Activated T-cell treated with anti-CD3 and anti-CD28 coated beads, Interleukin-2, amount 50 U/mL, for 48 hours (primary cell): Measurements from ENCODE around the gene ENTREP3.
"Not testable (repeated sequence)": the region's sequence is repeated elsewhere in the genome, so short reads cannot be mapped to it uniquely, and the experiment has no call there.

ENCODE experiments used
- DNase-seq, 2 experiments: peaks; one replicate each; pipeline ENCODE4 v3.0.0-alpha.2; 2020

Gene ENTREP3

DNA sequence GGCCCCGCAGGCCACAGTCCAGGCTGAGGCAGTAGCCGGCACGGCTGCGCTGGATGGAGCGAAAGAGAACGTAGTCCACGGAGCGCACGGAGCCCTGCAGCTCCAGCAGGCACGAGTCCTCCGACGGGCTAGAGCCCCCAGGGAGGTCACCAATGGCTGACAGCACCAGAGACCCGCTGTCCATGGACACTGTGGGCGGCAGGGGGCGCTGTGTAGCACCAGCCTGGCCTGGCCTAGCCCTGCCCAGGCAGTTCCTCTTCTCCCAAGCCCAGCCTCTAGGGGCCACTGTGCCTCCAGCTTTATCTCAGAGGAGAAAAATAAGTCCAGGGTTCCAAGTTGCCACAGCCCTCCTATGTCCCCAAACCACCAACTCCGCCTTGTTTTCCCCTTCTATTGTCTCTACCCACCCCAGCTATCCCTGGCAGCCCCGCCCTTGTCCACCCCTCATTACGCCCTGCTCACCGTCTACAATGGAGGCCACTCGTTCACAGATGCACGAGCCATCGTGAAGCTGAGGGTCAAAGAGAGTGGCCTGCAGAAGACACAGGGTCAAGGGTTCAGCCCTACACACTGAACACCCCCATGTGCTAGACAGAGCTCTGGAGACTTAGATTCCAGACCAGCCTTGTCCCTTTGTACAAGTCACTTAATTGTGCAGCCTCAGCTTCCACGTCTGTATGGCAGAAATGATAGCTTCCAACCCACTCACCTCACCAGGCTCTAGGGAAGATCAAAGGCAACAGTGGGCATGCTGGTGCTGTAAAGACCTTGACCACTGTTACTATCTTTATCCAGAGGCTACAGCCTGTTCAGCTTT lies 4.4 kb downstream of the ENTREP3 start:
- DNase-seq, result peak; percentile 97

DNA sequence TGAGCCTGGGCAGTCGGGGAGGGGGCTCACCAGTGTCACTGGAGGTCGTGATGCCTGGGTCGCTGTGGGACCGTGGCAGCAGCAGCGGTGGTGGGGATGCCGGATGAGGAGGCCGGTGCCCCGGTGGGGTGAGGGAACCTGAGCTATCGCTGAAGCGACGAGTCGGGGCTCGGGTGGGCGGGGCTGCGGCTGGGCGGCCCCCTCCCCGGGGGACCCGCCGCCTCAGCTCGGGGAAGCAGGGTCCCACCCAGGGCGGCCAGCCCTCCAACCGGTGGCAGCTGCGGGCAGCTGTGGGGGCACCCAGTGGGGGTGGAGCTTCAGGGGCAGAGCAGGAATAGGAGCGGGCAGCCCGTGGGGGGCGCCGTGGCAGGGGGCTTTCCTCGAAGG lies 5.0 kb downstream of the ENTREP3 start:
- DNase-seq, result peak in 1 of 2 experiments; percentile 35

DNA sequence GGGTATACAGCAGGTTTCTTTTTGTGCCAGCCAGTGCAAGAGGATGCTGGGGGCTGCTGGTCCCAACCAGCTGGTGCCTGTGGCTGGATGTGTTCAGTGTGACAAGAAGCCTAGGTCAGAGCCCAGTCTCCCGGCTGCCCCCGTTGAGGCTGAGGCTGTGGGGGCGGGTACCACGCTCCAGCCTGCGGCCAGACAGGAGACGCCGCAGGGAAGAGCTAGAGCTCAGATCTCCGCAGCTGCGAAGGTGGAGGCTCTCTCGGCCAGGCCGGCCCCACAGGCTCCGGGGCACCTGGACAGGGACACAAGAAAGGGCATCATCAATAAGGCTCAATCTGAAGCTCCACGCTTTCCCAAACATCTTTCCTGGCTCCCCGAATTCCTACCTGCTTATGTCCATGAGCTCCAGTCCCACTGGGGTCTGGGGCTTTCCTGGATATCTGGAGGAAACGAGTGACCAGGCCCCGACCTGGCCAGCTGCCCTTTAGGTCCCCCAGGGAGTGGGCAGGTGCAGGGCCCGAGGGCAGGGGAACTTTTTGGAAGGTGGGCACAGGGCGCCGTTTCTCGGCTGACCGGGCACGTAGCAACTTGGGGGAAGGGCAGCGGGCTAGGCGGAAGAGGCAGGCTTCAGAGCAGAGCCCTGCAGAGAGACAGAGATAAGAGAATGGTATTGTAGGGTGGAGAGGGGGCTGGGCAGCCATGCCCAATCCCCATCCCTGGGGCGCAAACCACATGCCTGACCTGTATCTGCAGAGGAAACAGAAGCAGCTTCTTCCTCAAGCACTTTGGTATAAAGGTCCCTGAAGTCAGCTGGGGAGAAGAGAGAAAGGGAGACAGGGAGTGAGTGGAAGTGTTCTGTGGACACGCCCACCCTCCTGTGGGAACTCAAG lies 7.4 kb downstream of the ENTREP3 start:
- DNase-seq, result no peak

DNA sequence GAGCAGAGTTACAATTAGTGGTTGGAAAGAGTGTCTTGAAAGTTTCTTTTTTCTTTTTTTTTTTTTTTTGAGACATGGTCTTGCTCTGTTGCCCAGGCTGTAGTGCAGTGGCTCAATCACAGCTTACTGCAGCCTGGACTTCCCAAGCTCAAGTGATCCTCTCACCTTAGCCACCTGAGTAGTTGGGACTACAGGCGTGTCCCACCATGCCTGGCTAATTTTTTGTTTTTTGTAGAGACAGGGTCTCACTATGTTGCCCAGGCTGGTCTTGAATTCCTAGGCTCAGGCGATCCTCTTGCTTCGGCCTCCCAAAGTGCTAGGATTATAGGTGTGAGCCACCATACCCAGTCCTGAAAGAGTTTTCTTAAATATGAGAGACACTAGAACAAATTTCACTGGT lies 8.5 kb downstream of the ENTREP3 start:
- not testable (repeated sequence) for DNase-seq

DNA sequence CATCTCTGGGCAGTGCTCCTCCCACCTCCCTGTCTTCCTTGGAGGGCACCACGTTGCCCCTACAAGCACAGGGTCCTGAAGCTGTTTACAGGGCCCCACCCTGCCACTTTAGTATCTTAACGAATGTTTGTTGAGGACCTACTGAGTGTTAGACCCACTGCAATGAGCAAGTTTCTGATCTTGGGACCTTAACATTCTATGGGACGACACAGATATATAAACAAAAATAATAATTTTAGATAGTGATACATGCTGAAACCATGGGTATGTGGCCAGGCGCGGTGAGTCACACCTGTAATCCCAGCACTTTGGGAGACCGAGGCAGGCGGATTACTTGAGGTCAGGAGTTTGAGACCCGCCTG lies 10.1 kb downstream of the ENTREP3 start:
- DNase-seq, result no peak

DNA sequence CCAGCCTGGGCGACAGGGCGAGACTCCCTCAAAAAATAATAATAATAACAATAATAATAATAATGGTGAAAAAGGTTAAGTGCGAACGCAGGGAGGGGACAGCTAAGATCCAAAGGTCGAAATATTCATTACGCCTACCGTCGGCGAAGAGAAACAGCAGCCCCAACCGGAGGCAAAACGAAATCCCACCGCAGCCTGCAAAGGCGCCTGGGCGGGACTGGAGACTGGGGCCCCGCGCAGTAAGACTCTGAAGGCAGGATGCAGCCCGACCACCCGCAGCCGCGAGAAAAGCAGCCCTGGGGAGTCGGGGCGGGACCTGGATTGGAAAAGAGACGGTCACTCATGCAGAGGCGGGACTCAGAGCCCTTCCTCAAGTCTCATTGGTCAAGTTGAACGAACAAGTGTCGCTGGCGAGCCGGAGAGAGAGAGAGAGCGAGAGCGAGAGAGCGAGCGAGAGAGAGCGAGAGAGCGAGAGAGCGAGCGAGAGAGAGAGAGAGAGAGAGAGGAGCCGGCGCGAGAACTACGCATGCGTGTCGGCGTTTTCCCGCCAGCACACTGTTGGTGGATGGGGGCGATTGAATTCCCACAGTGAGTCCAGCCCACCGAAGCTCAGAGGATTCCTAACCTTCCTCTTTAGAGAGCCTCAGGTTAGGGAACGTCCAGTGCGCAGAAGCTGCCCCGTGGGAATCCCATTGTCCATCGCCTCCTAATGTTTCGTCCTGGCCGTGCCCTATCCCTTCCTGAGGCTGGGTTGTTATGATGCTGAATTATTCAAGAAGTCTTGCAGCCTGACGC lies 10.7 kb downstream of the ENTREP3 start:
- peak; percentile 97 to 98 for DNase-seq

DNA sequence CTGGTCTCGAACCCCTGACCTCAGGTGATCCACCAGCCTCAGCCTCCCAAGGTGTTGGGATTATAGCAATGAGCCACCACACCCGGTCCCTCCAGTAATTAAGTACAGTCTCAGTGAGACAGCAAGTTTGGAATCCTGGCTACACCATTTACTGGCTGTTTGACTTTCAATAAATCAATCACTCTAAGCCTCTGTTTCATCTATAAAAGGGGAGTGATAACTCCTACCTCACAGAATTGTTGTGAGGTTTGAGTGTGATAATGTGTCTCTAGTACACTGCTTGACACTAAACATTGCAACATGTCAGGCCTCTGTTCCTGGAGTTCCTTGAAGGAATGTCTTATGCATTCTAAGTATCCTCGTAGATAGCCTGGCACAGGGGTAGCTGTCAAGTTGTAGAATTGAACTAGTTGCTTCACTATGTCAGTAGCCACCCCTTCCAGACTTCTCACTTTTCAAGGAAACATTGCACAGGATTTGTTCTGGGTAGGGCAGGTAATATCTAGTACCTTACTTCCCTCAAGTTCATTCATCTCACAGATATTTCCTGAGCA lies 12.4 kb downstream of the ENTREP3 start:
- DNase-seq, result no peak

DNA sequence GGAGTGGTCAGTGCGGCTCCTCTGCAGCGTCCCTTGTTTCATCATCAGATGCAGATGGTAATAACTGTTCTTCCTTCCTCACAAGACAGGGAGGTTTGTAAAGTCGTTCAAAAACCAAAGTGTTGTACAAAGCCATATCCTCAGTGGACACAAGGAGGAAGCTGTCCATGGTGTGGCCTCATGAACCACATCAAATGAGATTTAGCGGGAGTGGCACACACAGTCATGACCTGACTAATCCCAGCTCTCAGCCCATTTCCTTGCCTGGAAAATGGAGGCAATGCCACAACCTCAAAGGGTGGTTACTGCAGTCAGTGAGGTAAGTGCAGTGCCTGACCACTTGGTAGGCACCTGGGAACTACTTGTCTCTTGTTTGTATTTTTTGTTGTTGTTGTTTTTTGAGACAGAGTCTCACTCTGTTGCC lies 13.4 kb downstream of the ENTREP3 start:
- no peak for DNase-seq

DNA sequence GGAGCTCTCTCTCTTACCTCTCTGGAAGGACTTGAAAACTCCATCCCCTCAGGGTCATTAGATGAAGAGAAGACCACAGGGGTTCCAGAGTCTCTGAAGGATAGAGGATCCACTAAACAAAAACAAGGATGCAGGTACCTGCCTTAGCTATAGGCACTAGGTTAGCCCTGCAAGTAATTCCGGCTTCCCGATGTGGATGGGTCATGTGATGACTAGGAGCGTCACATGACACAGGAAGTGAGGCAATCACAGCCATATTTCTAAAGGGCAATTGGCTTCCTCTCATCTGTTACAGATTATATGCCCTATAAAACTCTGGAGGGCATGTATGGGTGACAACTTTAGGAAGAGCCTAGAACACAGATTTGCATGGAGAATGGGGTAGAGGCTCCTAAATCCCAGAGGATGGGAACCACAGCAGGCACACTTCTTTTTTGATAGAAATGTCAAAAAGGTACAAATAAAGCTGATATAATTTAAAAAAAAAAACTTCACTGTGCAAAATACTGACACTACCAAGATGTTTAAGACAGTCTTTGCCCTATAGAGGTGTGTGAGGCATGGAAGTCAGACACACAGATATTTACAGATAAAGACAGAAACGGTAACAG lies 14.1 kb downstream of the ENTREP3 start:
- DNase-seq, result peak in 1 of 2 experiments; percentile 70

DNA sequence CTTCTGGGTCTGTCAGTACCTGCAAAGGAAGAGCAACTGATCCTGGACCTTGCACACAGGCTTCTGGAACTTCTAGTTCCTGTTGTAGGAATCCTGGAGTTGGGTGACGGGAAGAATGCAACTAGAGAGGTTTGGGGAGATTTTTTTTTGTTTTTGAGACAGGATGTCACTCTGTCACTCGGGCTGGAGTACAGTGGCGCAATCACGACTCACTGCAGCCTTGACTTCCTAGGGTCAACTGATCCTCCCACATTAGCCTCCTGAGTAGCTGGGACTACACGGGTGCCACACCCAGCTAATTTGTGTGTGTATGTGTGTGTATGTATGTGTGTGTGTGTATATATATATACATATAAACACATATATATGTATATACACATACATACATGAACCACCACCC lies 18.8 kb downstream of the ENTREP3 start:
- no peak for DNase-seq

DNA sequence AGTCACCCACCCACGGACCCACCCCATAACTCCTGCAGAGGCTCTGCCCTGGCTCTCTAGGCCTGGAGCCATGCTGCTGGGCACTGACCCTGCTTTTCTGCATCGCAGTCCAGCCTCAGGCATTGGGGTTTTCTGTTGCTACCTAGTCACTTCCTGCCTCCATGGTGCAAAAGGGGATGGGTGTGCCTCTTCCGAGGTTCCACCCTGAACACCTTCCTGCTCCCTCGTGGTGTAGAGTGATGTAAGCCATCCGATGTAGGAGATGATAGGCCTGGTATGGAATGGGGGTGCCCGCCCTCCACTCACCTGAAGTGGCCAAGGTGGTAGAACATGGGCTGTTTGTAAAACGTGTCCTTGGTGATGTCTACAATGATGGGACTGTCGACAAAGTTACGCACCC lies 19.9 kb downstream of the ENTREP3 start:
- not testable (repeated sequence) for DNase-seq

DNA sequence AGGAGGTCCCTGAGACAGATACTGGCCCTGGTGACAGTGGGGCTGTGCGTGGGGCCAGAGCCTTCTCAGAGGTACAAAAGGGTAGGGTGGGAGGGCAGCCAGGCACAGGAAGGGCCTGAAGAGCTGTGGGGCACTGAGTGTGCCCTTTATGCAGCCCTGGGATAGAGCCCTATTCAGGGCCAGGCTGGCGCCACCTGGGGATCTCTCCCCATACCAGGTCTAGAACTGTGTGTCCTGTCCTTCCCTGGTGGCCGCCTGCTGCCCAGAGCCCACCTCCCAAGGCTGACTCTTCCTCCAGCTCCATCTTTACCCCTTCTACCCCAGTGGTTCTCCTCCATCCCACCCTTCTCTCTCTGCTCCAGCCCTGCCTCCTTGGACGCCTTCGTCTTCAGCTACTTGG lies 21.8 kb downstream of the ENTREP3 start:
- DNase-seq, result not testable (repeated sequence)

DNA sequence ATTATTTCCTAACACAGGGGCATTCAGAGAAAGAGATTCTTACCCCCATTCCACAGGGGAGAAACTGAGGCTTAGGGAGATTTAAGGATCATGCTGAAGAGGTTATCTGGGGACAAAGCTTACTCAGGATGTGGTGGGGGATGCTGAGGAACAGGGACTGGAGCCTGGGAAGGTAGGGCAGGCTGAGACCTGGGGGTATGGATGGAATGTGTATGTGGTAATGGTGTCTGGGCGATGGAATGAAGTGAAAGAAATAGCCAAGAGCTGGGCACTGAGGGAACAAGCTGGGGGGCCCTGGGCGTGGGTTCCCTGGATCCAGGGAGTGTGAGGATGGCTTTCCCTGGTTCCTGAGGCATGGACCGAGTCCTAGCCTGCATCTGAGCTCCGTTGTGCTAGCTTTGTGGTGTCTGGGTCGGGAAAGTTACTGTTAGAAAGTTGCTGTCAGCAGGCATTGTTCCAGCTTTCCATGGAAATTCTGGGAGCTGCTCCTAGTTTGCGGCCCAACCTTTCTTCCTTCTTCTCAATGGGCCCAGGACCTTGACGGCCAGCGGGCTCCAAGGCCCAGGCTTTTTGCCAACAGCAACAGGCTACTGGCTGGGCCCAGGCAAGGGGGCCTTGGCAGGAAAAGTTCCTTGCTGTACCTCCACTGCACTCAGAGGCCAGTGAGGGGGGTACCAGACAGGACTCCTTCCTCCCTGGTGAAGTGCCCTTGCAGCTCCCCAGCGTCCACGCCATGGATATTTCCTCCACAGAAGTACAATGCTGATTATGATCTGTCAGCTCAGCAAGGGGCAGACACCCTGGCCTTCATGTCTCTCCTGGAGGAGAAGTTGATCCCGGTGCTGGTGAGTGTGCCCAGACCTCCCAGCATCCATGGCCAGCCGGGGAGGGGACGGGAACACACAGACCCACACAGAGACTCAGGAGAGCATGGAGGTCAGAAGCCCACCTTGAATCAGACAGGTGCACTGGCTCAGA lies 23.0 kb downstream of the ENTREP3 start:
- not testable (repeated sequence) for DNase-seq

DNA sequence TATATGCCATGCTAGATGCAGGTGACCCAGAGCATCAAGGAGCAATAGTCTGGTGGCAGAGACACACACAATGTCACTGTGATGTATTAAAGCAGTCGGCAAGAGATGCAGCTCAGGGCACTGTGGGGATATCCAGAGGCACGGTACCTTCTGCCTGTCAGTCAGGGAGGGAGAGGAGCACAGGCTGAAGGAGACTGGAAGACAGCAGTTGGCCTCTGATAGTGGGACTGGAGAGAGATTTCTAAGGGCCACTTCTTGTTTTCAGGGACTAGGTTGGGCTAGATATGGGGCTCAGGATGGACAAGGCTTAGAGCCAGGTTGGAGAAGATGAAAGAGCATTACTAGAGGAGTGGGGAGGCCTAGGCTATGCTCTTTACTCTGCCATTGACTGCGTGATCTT lies 24.0 kb downstream of the ENTREP3 start:
- DNase-seq, result not testable (repeated sequence)

DNA sequence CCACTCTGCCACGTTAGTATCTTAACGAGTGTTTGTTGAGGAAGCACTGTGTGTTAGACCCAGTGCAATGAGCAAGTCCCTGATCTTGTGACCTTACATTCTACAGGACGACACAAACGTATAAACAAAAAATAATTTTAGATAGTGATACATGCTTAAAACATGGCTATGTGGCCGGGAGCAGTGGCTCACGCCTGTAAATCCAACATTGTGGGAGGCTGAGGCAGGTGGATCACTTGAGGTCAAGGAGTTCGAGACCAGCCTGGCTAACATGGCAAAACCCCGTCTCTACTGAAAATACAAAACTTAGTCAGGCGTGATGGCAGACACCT lies 27.2 kb downstream of the ENTREP3 start:
- DNase-seq, result no peak

DNA sequence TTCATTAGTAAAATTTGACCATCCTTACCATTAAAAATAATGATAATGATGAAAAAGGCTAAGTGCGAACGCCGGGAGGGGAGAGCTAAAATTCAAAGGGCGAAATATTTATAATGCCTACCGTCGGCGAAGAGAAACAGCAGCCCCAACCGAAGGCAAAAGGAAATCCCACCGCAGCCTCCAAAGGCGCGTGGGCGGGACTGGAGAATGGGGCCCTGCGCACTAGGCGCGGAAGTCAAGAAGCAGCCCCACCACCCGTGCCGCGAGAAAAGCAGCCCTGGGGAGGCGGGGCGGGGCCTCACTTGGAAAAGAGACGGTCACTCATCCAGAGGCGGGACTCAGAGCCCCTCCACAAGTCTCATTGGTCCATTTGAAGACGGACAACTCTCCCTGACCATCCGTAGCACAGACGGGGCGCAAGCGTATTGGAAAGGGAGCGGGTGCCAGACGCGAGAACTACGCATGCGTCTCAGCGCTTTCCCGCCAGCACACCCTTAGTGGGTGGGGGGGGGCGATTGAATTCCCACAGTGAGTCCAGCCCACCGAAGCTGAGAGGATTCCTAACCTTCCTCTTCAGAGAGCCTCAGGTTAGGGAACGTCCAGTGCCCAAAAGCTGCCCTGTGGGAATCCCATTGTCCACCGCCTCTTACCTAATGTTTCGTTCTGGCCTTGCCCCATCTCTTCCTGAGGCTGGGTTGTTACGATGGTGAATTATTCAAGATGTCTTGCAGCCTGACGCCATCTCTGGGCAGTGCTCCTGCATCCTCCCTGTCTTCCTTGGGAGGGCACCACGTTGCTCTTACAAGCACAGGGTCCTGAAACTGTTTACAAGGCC lies 27.8 kb downstream of the ENTREP3 start:
- peak; percentile 100 for DNase-seq

DNA sequence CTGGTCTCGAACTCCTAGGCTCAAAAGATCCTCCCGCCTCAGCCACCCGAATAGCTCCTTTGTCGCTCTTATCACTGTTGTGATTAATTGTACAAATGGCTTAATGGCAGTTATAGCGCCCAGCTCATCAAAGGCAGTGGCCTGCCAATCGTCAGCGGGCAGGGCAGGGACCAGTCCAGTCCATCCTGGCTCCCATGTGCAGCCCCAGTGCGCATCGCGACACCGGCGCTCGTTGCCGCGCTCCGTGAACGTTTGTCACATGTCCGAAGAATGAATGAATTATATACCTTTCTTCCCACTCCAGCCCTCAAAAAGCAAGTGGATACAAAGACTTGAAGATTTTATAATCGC lies 28.4 kb downstream of the ENTREP3 start:
- peak in 1 of 2 experiments; percentile 96 for DNase-seq

DNA sequence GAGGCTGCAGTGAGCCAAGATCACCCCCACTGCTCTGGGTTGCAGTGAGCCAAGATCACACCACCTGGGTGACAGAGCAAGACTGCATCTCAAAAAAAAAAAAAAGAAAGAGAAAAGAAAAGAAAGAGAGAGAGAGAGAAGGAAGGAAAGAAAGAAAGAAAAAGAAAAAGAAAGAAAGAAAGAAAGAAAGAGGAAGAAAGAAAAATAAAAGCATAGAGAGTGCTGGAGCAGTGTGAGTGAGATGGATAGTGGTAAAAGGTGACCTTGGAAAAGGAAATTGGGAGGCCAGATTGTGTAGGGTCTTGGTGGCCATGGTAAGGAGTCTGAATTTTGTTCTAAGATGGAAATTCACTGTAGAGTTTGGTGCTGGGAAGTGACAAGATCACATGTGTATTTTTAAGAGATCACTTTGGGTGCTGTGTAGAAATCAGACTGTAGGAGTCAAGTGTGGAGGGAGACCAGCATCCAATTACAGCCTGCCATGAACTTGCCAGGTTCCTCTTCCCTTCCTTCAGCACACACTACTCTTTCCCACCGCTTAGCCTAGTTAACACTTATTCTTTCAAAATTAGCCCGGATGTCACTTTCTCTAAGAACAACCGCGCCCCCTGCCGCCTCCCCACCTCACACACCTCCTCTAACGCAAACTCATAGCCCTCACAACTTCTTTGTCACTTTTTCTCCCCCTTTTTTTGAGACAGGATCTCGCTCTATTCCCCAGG lies 28.9 kb downstream of the ENTREP3 start:
- DNase-seq, result peak in 1 of 2 experiments; percentile 96

DNA sequence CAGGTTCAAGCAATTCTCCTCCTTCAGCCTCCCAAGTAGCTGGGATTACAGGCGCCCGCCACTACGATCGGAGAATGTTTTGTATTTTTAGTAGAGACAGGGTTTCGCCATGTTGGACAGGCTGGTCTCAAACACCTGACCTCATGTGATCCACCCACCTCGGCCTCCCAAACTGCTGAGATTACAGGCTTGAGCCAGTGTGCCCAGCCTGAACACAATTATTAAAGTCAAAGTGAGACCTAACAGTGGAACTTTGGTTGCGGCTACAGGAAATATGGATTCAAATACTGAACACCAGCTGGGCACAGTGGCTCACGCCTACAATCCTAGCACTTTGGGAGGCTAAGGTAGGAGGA lies 29.9 kb downstream of the ENTREP3 start:
- DNase-seq, result not testable (repeated sequence)

DNA sequence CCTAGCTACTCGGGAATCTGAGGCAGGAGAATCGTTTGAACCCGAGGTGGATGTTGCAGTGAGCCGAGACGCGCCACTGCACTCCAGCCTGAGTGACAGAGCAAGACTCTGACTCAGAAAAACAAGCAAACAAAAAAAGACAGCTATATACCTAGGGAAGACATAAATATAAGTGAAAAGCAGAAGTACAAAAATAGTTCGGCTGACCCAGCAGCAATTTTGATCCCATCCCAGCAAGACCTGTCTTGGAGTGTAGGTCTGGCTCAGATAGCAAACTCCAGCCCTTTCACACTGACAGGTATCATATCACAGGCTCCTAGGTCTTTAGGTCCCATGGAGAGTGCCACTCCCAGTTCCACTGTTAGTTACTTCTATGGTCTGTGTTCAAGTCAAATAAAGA lies 32.2 kb downstream of the ENTREP3 start:
- DNase-seq, result no peak
